Measurements from ENCODE around the gene COX6A1. TPM values are rescaled to one million over a fixed set of nuclear protein-coding genes. Genes with fewer than 3 reads are reported as not detected.

The COX6A1 gene
- total RNA-seq, 1 donor from 2014 or later, result 230 TPM

DNA sequence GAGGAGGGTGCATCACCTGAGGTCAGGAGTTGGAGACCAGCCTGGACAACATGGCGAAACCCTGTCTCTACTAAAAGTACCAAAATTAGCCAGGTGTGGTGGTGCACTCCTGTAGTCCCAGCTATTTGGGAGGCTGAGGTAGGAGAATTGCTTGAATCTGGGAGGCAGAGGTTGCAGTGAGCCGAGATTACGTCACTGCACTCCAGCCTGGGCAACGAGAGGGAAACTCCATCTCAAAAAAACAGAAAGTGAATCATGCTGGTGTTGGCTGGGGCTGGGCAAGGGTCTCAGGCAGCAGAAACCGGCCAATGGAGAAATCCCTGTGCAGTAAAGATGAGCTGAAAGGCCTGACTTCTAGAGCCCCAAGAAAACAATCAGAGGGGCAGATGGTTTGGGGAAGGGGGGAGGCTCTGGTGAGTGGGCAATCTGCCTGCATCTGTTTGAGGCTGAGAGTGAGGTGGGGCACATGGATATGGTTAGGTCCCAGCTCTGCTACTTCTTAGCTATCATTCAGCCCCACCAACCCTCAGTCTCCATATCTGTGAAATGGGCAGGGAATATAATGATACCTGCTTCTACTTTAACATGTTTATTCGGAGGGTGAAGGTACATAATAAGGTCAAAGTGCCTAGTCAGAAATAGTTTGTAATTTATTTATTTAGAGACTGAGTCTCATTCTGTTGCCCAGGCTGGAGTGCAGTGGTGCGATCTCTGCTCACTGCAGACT is 21.3 kb upstream of the COX6A1 start:
- Mint-ChIP-seq H3K4me1 (peaks cover 12% of the 10 kb centered on the region), H3K36me3 (no peaks in the 10 kb centered on the region), H3K27me3 (ENCODE audit: low read depth) (no peaks in the 10 kb centered on the region), H3K9me3 (no peaks in the 10 kb centered on the region), H3K27ac (no peak overlapping the region), H3K4me3 (no peak overlapping the region)
- no peak for DNase-seq (ENCODE audit: low spot score in 2 of 2, unreplicated experiment in 2 of 2)
- TF ChIP-seq, protein P1, sequence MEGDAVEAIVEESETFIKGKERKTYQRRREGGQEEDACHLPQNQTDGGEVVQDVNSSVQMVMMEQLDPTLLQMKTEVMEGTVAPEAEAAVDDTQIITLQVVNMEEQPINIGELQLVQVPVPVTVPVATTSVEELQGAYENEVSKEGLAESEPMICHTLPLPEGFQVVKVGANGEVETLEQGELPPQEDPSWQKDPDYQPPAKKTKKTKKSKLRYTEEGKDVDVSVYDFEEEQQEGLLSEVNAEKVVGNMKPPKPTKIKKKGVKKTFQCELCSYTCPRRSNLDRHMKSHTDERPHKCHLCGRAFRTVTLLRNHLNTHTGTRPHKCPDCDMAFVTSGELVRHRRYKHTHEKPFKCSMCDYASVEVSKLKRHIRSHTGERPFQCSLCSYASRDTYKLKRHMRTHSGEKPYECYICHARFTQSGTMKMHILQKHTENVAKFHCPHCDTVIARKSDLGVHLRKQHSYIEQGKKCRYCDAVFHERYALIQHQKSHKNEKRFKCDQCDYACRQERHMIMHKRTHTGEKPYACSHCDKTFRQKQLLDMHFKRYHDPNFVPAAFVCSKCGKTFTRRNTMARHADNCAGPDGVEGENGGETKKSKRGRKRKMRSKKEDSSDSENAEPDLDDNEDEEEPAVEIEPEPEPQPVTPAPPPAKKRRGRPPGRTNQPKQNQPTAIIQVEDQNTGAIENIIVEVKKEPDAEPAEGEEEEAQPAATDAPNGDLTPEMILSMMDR (IDR thresholded peaks at IDR 0.05; ENCODE audit: unreplicated experiment), result no peak

DNA sequence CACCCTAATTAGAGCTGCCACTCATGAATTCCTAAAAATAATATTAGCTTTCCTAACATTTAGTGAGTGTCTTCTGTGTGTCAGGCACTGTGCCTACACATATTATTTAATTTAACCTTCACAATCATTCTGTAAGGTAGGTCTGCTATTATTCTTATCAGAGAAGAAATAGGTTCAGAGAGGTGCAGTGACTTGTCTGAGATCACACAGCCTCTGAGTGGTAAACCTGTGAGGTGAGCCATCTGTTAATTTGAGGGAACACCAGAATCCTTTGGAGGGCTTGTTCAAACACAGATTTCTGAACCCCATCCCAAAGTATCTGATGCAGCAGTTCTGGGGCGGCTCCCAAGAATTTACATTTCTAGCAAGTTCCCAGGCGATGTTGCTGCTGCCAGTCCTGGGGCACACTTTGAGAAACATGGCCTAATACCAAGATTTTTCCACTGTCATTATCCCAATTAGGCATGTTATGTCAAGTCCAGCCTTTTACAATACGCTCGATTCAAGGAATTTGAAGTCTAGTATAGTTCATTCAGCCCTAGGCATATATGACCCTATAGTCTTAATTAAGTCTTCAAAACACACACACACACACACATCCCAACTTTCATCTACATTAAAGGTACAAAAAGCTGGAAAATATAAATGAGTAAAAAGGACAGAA is 19.9 kb upstream of the COX6A1 start:
- no peak for DNase-seq (ENCODE audit: low spot score in 2 of 2, unreplicated experiment in 2 of 2)
- Mint-ChIP-seq H3K4me1 (peaks cover 11% of the 10 kb centered on the region), H3K36me3 (no peaks in the 10 kb centered on the region), H3K27ac (no peak overlapping the region), H3K4me3 (no peak overlapping the region), H3K27me3 (ENCODE audit: low read depth) (no peaks in the 10 kb centered on the region), H3K9me3 (no peaks in the 10 kb centered on the region)
- TF ChIP-seq, protein P1 (IDR thresholded peaks at IDR 0.05; ENCODE audit: unreplicated experiment), result no peak

DNA sequence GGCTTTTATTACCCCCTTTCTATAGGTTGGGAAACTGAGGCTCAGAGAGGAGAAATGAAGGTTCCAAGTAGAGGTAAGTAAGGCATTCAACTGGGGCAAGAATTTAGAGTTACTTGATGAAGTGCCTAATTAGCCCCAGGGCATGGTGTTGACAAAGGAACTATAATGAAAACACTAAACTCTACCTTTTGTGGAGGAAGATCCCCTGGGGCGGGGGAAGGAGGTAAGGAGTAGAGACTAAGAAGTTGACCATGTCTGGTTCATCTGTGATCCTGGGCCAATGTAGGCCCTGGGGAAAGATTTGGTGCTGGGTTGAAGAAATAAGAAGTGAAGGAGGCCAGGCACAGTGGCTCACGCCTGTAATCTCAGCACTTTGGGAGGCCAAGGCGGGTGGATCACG is 16.2 kb upstream of the COX6A1 start:
- TF ChIP-seq, protein P1 (IDR thresholded peaks at IDR 0.05; ENCODE audit: unreplicated experiment), result no peak
- Mint-ChIP-seq H3K4me3 (no peak overlapping the region), H3K27ac (no peak overlapping the region), H3K36me3 (no peaks in the 10 kb centered on the region), H3K4me1 (no peaks in the 10 kb centered on the region), H3K9me3 (no peaks in the 10 kb centered on the region), H3K27me3 (ENCODE audit: low read depth) (no peaks in the 10 kb centered on the region)
- no peak for DNase-seq (ENCODE audit: low spot score in 2 of 2, unreplicated experiment in 2 of 2)

DNA sequence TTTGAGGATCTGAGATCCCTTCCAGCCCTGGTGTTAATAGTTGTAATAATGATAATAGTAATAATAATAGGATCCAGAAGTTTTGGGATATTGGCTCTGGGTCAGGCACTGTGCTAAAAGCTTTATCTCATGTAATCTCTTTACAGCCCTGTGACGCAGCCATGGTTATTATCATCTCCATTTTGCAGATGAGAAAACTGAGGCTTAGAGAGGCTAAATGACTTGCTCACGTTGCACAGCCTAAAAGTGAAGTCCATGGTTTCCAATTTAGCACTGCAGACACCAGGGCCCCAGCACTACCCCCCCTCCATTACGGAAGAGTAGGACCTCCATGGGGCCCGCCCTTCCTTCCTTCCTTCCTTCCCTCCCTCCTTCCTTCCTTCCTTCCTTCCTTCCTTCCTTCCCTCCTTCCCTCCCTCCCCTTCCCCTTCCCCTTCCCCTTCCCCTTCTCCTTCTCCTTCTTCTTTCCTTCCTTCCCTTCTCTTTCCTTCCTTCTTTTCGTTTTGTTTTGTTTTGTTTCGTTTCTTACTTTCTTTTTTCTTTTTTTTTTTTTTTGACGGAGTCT is 14.9 kb upstream of the COX6A1 start:
- Mint-ChIP-seq H3K27me3 (ENCODE audit: low read depth) (no peaks in the 10 kb centered on the region), H3K27ac (no peak overlapping the region), H3K4me3 (no peak overlapping the region), H3K9me3 (no peaks in the 10 kb centered on the region), H3K4me1 (no peaks in the 10 kb centered on the region), H3K36me3 (no peaks in the 10 kb centered on the region)
- no peak for DNase-seq (ENCODE audit: low spot score in 2 of 2, unreplicated experiment in 2 of 2)
- TF ChIP-seq, protein P1 (IDR thresholded peaks at IDR 0.05; ENCODE audit: unreplicated experiment), result no peak

DNA sequence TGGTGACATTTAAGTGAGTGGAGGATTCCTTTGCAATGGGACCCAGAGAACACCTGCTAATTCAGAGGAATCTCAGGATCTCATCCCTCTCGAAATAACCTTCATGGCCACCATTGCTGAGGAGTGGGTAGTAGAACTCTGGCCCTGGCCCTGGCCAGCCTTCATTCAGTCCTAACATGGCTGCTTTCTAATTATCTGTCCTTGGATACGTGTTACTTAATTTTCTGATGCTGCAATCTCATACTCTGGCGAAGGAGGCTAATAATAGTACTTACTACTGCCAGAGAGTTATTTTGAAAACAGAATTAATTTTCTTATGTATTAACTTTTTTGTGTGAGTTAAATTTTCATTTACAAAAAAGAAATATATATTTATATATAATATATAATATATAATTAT is 12.1 kb upstream of the COX6A1 start:
- Mint-ChIP-seq H3K27me3 (ENCODE audit: low read depth) (no peaks in the 10 kb centered on the region), H3K36me3 (no peaks in the 10 kb centered on the region), H3K4me1 (peaks cover 2% of the 10 kb centered on the region), H3K27ac (no peak overlapping the region), H3K9me3 (no peaks in the 10 kb centered on the region), H3K4me3 (no peak overlapping the region)
- DNase-seq (ENCODE audit: low spot score in 2 of 2, unreplicated experiment in 2 of 2), result no peak
- TF ChIP-seq, protein P1 (IDR thresholded peaks at IDR 0.05; ENCODE audit: unreplicated experiment), result no peak

All from mesothelial cell of epicardium (in vitro differentiated cells).